Liver (tissue), 9 donors: ENCODE results near the gene AP5Z1. TPM values are rescaled to one million over a fixed set of nuclear protein-coding genes. Genes with fewer than 3 reads are reported as not detected.

Experiments
- DNase-seq: peaks from one replicate; pipeline ENCODE4 v3.0.0-alpha.2; 2017; ENCODE audit warnings: low spot score
- H3K27ac ChIP-seq, 2 donors: one replicate each; pipeline ENCODE4 v1.7.0; 2013; ENCODE audit warnings: inconsistent platforms in 2 of 2, low read length in 2 of 2, control low read depth in 1 of 2, low read depth in 1 of 2, mild to moderate bottlenecking in 1 of 2
- H3K27me3 ChIP-seq, 4 donors: one replicate each; pipeline versions ENCODE4 v1.6.1 to v1.7.0; 2013; ENCODE audit warnings: low read length in 3 of 4, inconsistent platforms in 1 of 4, mild to moderate bottlenecking in 1 of 4, moderate library complexity in 1 of 4; ENCODE audit not compliant: control insufficient read depth in 4 of 4, insufficient read depth in 4 of 4
- H3K36me3 ChIP-seq, 4 donors: one replicate each; pipeline versions ENCODE4 v1.6.1 to v1.7.0; 2013; ENCODE audit warnings: low read length in 3 of 4, mild to moderate bottlenecking in 3 of 4, low read depth in 1 of 4, moderate library complexity in 1 of 4; ENCODE audit not compliant: control insufficient read depth in 4 of 4, insufficient read depth in 3 of 4
- H3K4me1 ChIP-seq, 4 donors: one replicate each; pipeline versions ENCODE4 v1.6.1 to v1.7.0; 2013; ENCODE audit warnings: low read length in 3 of 4, mild to moderate bottlenecking in 3 of 4, moderate library complexity in 1 of 4; ENCODE audit not compliant: control insufficient read depth in 4 of 4, insufficient read depth in 4 of 4
- H3K4me3 ChIP-seq, 3 donors: one replicate each; pipeline versions ENCODE4 v1.6.1 to v1.7.0; 2013; ENCODE audit warnings: low read length in 3 of 3, control low read depth in 1 of 3, low read depth in 1 of 3, mild to moderate bottlenecking in 1 of 3
- H3K9ac ChIP-seq, 2 donors: one replicate each; pipeline ENCODE4 v1.7.0; 2013; ENCODE audit warnings: low read length in 2 of 2, mild to moderate bottlenecking in 2 of 2, moderate library complexity in 2 of 2, control low read depth in 1 of 2, low read depth in 1 of 2
- H3K9me3 ChIP-seq, 4 donors: one replicate each; pipeline versions ENCODE4 v1.6.1 to v1.7.0; 2013; ENCODE audit warnings: low read length in 3 of 4; ENCODE audit not compliant: control insufficient read depth in 4 of 4
- EGR1 ChIP-seq, 2 donors: IDR thresholded peaks; 2 replicates each; pipeline ENCODE4 v1.6.1; 2016 to 2018; ENCODE audit warnings: antibody characterized with exemption in 2 of 2, low read depth in 2 of 2
- FOXA1 ChIP-seq: IDR thresholded peaks from 2 replicates; pipeline ENCODE4 v1.6.1; 2016; ENCODE audit warnings: antibody characterized with exemption
- GABPA ChIP-seq, 2 donors: IDR thresholded peaks in 1 of 2; conservative IDR thresholded peaks in 1 of 2; 2 replicates each; pipeline ENCODE4 v1.6.1; 2016; ENCODE audit warnings: antibody characterized with exemption in 2 of 2, mild to moderate bottlenecking in 1 of 2, moderate library complexity in 1 of 2
- HNF4A ChIP-seq, 2 donors: conservative IDR thresholded peaks; 2 replicates each; pipeline ENCODE4 v1.6.1; 2016; ENCODE audit warnings: antibody characterized with exemption in 2 of 2, mild to moderate bottlenecking in 2 of 2
- JUND ChIP-seq, 2 donors: IDR thresholded peaks; 2 replicates each; pipeline ENCODE4 v1.6.1; 2016; ENCODE audit warnings: antibody characterized with exemption in 2 of 2
- MAX ChIP-seq: IDR thresholded peaks from 2 replicates; pipeline ENCODE4 v1.6.1; 2016; ENCODE audit warnings: antibody characterized with exemption
- NR2F2 ChIP-seq: IDR thresholded peaks from 2 replicates; pipeline ENCODE4 v1.6.1; 2016; ENCODE audit warnings: antibody characterized with exemption
- RAD21 ChIP-seq, 2 donors: IDR thresholded peaks; 2 replicates each; pipeline ENCODE4 v1.6.1; 2016; ENCODE audit warnings: antibody characterized with exemption in 2 of 2, mild to moderate bottlenecking in 2 of 2
- RXRA ChIP-seq, 2 donors: IDR thresholded peaks; 2 replicates each; pipeline ENCODE4 v1.6.1; 2017 to 2018; ENCODE audit warnings: antibody characterized with exemption in 2 of 2, mild to moderate bottlenecking in 1 of 2
- SP1 ChIP-seq: IDR thresholded peaks from 2 replicates; pipeline ENCODE4 v1.6.1; 2018; ENCODE audit warnings: antibody characterized with exemption, mild to moderate bottlenecking
- TAF1 ChIP-seq: conservative IDR thresholded peaks from 2 replicates; pipeline ENCODE4 v1.6.1; 2016; ENCODE audit warnings: antibody characterized with exemption, mild to moderate bottlenecking
- YY1 ChIP-seq: IDR thresholded peaks from 2 replicates; pipeline ENCODE4 v1.6.1; 2016; ENCODE audit warnings: antibody characterized with exemption, mild to moderate bottlenecking
- ZBTB33 ChIP-seq: IDR thresholded peaks from 2 replicates; pipeline ENCODE4 v1.6.1; 2016; ENCODE audit warnings: antibody characterized with exemption
- WGBS: extraction: QIAGEN DNeasy Blood & Tissue Kit; methylation state at CpG from one replicate; pipeline ENCODE4 v1.1.7; 2013; 5-methylcytosine and 5-hydroxymethylcytosine counted together
- polyA plus RNA-seq, 2 donors: library from polyadenylated mRNA; stranded (reverse) in 1 of 2; unstranded in 1 of 2; fragments of 200-250 nt in 1 of 2; fragments of >200 nt in 1 of 2; fragmentation: Nextera tagmentation in 1 of 2; extraction: Ambion mirVana in 1 of 2; gene quantifications; one replicate each; pipeline versions ENCODE4 v1.2.1 to v1.2.3, GENCODE V29; 2013 to 2015
- total RNA-seq, 2 donors: library from RNA; depleted of rRNA; stranded (reverse); fragments of >200 nt; gene quantifications; one replicate each; pipeline ENCODE4 v1.2.3, GENCODE V29; 2014
- TF ChIP-seq, protein P1 (sequence below): IDR thresholded peaks from 2 replicates; pipeline ENCODE4 v1.6.1; 2016; ENCODE audit warnings: antibody characterized with exemption, mild to moderate bottlenecking
- donor health status: healthy.
- donor health status: healthy.
- donor health status: healthy.
- donor health status: healthy.
- donor health status: healthy.

The AP5Z1 gene
- total and polyA plus RNA-seq, 4 donors: 10.2 to 16.0 (median 14.2) TPM

- Histone ChIP-seq H3K4me1 (no peaks in the 10 kb centered on the region), H3K27me3 (no peaks in the 10 kb centered on the region), H3K27ac (no peak overlapping the region), H3K9me3 (no peaks in the 10 kb centered on the region), H3K9ac (no peak overlapping the region), H3K4me3 (no peak overlapping the region), H3K36me3 (no peaks in the 10 kb centered on the region)
- DNase-seq: no peak
- 90% methylated on average over 36 of the region's 36 CpGs for WGBS
- TF ChIP-seq FOXA1 (no peak), GABPA (IDR thresholded peaks at IDR 0.05 in 1 of 2, conservative IDR thresholded peaks at IDR 0.05 in 1 of 2) (no peak), JUND (IDR thresholded peaks at IDR 0.05) (no peak), MAX (no peak), TAF1 (no peak), HNF4A (conservative IDR thresholded peaks at IDR 0.05) (no peak), ZBTB33 (no peak), EGR1 (IDR thresholded peaks at IDR 0.05; ENCODE audit: low read depth in 2 of 2) (no peak), RAD21 (IDR thresholded peaks at IDR 0.05) (no peak), NR2F2 (no peak), YY1 (no peak), SP1 (no peak)
- TF ChIP-seq, protein P1, sequence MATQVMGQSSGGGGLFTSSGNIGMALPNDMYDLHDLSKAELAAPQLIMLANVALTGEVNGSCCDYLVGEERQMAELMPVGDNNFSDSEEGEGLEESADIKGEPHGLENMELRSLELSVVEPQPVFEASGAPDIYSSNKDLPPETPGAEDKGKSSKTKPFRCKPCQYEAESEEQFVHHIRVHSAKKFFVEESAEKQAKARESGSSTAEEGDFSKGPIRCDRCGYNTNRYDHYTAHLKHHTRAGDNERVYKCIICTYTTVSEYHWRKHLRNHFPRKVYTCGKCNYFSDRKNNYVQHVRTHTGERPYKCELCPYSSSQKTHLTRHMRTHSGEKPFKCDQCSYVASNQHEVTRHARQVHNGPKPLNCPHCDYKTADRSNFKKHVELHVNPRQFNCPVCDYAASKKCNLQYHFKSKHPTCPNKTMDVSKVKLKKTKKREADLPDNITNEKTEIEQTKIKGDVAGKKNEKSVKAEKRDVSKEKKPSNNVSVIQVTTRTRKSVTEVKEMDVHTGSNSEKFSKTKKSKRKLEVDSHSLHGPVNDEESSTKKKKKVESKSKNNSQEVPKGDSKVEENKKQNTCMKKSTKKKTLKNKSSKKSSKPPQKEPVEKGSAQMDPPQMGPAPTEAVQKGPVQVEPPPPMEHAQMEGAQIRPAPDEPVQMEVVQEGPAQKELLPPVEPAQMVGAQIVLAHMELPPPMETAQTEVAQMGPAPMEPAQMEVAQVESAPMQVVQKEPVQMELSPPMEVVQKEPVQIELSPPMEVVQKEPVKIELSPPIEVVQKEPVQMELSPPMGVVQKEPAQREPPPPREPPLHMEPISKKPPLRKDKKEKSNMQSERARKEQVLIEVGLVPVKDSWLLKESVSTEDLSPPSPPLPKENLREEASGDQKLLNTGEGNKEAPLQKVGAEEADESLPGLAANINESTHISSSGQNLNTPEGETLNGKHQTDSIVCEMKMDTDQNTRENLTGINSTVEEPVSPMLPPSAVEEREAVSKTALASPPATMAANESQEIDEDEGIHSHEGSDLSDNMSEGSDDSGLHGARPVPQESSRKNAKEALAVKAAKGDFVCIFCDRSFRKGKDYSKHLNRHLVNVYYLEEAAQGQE: no peak
Measured at GRCh38 chr7:4833691-4834600, 58.5 kb downstream of the AP5Z1 start.

- Histone ChIP-seq H3K27ac (no peak overlapping the region), H3K9me3 (no peaks in the 10 kb centered on the region), H3K4me1 (no peaks in the 10 kb centered on the region), H3K9ac (no peak overlapping the region), H3K36me3 (no peaks in the 10 kb centered on the region), H3K4me3 (no peak overlapping the region), H3K27me3 (no peaks in the 10 kb centered on the region)
- WGBS: 93% methylated on average over 60 of the region's 60 CpGs
- no peak for DNase-seq
- TF ChIP-seq RAD21 (IDR thresholded peaks at IDR 0.05): no peak
- TF ChIP-seq ZBTB33: no peak
- TF ChIP-seq EGR1 (IDR thresholded peaks at IDR 0.05; ENCODE audit: low read depth in 2 of 2): no peak
- no peak for TF ChIP-seq RXRA (IDR thresholded peaks at IDR 0.05)
- TF ChIP-seq GABPA (IDR thresholded peaks at IDR 0.05 in 1 of 2, conservative IDR thresholded peaks at IDR 0.05 in 1 of 2): no peak
- TF ChIP-seq HNF4A (conservative IDR thresholded peaks at IDR 0.05): no peak
- TF ChIP-seq MAX: no peak
- no peak for TF ChIP-seq TAF1
- no peak for TF ChIP-seq NR2F2
- no peak for TF ChIP-seq YY1
- no peak for TF ChIP-seq JUND (IDR thresholded peaks at IDR 0.05)
Measured at GRCh38 chr7:4834601-4835397, 59.4 kb downstream of the AP5Z1 start.
